ENCODE data around the gene TMEM120A.

- no peak for TF ChIP-seq CTCF (IDR thresholded peaks at IDR 0.05)
- TF ChIP-seq POLR2A (IDR thresholded peaks at IDR 0.05) = peak; percentile 30 to 61
Observed at GRCh38 chr7:75966190-75966961, 28.0 kb downstream of the TMEM120A start.

All from adrenal gland (tissue), 5 donors.